Activated CD4-positive, alpha-beta T cell treated with anti-CD3 and anti-CD28 coated beads for 48 hours (primary cell): ENCODE data around the gene GCKR.

Experiments
- DNase-seq: peaks from one replicate; pipeline ENCODE4 v3.0.0-alpha.2; 2020

Gene GCKR, protein sequence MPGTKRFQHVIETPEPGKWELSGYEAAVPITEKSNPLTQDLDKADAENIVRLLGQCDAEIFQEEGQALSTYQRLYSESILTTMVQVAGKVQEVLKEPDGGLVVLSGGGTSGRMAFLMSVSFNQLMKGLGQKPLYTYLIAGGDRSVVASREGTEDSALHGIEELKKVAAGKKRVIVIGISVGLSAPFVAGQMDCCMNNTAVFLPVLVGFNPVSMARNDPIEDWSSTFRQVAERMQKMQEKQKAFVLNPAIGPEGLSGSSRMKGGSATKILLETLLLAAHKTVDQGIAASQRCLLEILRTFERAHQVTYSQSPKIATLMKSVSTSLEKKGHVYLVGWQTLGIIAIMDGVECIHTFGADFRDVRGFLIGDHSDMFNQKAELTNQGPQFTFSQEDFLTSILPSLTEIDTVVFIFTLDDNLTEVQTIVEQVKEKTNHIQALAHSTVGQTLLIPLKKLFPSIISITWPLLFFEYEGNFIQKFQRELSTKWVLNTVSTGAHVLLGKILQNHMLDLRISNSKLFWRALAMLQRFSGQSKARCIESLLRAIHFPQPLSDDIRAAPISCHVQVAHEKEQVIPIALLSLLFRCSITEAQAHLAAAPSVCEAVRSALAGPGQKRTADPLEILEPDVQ

DNA sequence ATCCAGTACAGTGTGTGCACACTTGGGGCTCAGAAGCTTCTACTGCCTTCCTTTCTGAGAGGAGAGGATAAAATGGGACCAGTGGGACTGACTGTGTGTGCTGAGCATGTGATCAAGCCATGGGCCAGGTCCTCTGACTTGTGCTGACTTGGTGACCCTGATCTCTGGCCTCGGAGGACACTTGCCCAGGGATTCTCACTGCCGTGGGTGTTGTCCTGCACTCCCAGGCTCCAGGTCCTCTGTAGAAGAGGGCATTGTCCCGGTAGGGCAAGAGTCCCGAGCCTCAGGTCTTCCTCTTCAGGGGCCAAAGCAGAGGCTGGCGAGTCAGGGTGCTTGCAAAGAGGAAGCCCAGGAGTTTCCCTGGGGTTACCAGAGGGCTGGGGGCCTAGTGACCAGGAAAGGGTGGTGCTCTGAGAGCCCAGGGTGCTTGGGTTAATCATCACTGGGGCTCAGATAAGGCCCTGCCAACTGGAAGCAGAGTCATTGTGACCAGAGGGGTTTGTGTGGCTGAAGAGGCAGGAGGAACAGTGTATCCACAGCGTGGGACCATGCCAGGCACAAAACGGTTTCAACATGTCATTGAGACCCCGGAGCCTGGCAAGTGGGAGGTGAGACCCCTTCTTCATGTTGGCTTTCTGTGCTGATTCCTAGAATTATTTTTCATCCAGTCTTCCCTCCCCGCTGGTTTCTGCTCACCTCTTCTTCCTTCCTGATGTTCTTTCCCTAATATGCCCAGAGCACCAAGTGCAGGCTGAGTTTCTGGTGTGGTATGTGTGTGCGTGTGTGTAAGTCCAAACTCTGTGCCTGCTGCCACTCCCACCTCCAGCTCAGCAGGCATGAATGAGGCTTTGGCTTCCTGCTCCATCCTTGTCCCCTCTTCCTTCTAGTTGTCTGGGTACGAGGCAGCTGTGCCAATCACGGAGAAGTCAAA, at the start of gene GCKR:
Gene GCKR (plus strand): TSS at position 483 of the 931 bp plus-strand sequence. CDS start 66 bp downstream, at position 549.
- no peak for DNase-seq

DNA sequence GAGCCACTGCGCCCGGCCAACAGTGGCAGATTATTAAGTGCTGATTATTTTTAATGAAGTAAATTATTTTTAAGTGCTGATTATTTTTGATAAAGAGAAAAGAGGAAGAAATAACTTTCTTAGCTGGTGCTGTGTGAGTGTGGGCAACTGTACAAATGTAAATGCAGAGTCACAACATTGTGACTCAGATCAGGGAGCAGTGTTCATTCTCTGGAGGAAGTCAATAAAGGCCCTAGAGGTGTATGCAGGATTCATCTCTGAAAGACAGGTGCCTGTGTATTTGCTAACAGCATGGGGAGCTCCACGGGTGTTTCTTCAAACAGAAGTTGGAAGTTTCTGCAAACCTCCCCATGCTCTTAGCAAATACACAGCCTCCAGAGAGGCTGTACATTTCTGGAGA, 48.3 kb upstream of the GCKR start:
- DNase-seq: no peak

DNA sequence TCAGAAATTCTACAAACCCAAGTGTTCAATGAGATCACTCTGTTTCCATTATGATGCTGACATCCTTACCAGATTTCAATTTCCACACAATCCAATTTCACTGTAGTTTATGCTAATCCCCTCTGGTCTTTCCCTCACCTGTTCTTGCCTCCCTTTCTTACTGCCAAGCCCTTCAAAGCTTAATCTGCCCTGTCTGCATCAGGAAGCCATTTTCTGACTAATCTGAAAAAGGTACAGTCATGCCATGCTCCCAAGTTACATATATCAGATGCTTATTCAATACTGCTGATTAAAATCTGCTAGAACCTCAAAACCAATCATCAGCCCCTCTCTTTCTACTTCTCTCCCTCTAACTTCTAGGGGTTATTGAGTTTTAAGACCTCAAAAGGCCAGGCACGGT, 45.5 kb upstream of the GCKR start:
- DNase-seq: no peak

DNA sequence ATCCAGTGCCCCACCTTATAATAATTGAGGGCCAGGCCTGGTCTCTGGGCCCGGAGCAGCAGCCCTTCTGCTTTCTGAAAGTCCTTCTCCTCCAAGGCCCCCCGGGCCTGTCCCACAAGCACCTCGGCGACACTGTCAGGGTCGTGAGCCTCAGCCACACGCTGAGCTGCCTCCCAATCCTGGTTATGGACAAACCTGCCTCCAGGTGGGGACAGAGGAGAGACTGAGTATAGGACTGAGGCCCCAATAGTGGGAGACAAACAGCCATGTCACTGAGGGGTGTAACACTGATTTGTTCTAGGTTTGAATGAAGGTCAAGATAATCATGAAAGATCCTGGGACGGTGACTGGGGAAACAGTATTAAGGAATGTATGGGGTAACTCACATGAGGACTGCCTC, 42.7 kb upstream of the GCKR start:
- no peak for DNase-seq

DNA sequence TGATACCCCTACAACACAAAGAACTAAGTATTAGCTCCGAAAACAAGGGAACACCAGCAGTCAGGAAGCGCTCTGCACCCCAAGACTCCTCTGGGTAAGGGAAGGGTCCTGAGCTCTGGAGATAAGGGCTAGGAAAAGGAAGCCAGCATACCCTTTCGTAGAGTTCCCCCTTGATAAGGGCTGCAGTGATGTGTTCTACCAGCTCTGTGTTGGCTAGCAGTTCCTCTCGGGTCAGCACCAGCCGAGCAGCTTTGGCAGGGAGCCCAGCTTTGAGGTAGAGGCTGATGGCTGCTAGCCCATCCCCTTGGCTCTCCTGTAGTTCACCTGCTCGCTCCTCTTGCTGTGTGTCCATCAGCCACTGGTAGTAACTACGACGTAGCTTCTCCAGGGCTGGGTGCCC, 35.5 kb upstream of the GCKR start:
- DNase-seq: no peak

DNA sequence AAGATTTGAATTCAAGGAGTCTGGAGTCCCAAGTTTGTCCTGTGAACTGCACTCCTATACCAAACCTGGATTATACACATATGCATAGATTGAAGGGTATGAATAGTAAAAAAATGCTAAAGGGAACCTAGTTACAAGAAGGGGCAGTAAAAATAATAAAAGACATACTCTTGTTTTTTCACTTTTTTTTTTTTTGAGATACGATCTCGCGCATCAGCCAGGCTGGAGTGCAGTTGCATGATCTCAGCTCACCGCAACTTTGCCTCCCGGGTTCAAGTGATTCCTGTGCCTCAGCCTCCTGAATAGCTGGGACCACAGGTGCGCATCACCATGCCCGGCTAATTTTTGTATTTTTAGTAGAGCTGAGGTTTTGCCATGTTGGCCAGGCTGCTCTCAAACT, 32.2 kb upstream of the GCKR start:
- no peak for DNase-seq

DNA sequence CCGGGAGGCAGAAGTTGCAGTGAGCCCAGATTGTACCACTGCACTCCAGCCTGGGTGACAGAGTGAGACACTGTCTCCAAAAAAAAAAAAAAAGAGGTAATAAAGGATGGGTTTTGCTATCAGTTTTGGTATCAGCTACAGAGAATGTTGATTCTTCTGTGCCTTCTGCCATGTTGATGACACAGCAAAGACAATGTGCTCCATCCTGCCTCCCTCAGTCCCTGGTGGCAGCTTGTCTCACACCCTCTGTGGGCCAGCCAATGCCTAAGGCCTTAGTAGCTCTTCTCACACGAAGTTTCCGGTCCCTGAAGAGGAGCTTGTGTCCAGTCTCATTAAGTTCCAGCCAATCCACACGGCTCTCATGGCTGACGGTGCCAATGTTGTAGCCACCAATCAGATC, 24.7 kb upstream of the GCKR start:
- no peak for DNase-seq

DNA sequence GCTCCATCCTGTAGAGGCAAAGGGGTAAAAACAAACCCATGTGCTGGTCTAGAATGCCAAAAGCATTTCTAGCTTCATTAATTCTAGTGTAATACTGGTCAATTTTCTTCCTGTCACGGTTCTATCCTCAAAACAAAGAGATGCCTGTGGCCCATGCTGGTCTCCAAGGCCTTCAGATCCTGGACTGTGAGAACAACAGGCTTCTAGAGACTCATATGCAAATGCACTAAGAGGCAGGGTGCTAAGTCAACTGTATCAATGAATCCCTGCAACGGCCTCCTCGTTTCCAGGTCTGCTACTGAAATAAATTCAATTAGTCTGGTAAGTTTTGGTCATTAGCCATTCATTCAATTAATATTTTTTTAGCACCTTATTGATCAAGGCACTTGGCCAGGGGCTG, 11.1 kb upstream of the GCKR start:
- DNase-seq: no peak

DNA sequence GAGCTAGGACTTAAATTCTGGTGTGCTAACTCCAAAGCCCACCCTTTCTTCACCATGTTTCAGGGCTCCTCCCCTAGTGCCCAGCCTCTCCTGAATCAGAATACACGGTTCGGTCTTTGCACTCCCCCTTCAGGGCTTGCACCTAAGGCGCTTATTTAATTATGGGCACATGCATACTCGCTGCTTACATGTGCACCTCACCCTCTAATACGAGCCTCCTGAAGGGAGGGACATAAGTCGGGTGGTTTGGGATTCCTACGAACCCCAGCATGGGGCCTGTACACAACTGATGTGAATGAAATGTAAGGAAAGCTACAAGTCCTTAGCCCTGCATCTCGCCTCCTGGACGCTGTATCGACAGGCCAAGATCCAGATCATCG, 7.5 kb upstream of the GCKR start:
- no peak for DNase-seq

DNA sequence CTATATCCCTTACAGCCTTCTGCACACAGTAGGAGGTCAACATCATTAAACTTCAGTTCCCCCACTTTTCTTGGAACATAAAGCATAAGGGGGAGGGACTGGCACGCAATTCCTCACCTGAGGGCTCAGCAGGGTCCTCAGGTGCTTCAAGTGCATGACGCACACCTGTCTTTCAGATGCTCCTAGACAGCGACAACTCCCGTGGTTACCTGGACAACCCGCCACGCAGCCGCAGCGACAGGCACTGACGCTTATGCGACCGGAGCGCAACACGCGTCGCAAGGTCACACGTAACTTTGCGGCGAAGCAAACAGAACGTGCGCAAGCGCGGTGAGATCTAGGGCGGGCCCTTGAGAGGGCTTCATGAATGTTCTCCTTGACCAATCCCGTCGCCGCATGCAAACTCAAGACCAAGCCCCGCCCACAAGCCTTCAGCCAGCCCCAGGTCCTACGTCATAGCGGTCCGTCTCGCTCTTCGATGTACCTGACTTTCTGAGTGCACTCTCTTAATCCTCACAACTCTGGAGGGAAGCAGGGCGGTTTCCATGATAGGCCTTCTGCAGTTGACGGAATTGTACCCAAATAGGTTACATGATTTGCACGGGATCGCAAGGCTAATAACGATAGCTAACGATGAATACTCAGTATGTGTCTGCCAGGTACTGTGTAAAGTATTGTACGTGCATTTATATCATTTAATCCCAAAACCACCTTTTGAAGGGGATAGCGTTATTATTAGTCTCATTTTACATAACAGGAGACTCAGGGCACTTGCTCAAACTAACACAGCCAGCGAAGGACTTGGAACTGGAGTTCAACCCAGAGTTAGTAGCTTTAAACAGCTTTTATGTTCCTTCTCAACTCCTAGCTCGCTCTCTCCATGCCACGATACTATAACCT, 6.9 kb upstream of the GCKR start, which contains the start of gene IFT172:
Gene IFT172 (minus strand): TSS at position 246 of the 900 bp plus-strand sequence. CDS start 90 bp downstream, at position 156.
- peak; percentile 100 for DNase-seq

DNA sequence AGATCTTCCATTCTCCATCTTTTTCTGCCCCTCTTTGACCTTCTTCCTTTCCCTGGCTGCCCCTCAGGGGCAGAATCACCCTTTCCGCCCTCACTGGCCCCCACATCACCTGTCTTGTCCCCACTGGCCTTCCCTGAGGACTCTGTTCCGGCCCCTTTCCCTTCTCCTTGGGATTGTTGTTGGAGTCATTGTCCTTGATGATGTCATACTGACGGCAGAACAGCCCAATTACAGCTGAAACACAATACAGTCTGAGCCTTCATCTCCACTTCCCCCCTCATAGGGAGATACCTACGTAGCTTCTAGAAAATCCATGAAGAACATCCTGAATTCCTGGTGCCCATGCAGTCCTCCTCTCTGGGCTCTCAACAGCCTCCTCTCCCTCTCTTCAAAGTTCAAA, 4.1 kb upstream of the GCKR start:
- no peak for DNase-seq

DNA sequence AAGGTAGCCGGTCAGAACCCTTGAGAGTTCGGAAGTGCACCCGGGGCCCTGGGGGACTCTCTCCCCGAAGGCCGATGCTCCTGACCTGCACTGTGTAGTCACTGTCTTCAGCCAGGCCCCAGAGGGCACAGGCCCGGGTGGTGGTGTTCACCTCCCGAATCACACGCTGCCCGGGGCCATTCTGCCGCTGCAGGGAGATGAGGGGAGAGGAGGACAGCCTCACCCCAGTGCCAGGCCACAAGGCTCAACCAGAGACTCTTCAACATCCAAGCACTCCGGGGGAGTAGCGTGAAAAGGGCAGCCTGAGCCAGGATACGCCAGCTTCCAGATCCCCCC, 2.7 kb upstream of the GCKR start:
- DNase-seq: no peak

DNA sequence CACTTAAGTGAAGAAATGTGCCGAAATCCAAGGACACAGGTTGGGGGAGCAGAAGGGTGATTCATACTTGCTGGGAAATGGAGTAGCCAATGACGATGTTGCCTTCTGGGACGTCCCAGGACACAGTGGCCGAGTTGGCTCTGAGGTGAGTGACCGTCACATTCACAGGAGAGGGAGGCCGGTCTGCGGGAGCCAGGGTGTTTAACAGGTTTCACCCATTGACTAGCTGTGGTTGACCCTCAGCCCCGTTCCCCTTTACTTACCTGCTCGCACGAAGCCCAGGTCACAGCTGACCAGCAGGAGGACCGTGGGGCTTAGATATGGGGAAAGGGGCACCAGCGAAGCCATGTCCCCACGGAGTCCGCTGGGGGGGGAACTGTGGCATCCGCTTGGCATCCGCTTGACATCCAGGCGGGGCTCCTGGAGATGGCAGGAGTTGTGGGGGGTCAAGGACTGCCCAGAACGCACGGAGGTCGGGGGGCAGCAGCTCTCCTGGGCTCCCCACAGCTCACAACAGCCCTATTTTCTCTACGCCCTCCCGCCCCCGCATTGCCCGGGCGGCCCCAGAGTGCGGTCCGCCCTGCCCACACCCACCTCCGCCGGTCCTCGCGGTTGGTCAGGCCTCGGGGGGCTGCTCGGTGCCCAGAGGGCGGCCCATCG, 2.2 kb upstream of the GCKR start:
- no peak for DNase-seq

DNA sequence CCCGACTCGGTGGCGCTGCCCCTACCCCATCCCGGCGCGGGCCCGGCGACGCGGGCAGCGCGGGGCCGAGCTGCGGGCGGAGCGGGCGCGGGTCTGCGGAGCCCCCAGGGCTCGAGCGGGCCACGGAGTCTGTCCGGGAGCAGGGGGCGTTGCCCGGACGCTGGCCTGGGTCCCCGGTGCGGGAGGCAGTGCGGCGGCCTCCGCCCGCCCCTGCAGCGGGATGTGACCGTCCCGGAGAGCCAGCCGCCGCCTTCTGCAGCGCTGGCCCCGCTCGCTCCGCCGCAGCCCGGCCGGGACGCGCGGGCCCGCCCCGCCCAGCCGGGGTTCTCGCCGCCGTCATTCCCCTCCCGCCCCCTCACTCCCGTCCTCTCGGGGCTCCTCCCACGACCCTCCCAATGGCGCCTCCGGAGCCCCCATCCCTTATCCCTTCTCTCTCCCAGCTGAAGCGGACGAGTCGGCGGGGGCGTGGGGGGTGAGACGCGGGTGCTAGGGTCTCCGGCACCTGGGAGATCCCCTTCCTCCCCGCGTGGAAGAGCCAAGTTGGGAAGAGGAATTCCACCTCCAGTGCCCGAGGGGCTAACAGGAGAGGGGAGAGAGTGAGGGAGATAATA, 1.6 kb upstream of the GCKR start, which contains the start of gene FNDC4:
Gene FNDC4 (minus strand): TSS at position 257 of the 611 bp plus-strand sequence. CDS start 521 bp downstream, outside the sequence.
- peak; percentile 13 for DNase-seq

DNA sequence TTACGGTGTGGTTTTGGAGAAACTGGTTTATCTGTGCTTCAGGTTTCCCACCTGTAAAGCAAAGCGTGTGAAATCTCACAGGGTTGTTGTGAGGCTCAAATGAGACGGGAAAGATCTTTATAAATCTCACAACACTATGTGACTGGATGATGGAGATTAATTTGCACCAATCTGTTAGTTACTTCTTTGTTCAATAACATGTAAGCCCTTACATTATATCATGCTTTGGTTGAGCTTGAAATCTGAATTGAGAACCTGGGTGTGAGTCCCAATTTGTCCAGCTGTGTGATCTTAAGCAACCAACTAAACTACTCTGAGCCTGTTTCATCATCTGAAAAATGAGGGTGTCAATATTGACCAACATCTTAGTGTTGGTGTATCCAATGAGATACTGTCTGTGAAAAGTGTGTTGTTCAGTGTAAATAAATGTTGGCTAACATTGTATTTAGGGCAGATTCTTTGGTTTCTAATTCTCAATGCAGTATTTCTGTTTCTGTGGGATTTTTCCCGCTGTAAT, 741 bp upstream of the GCKR start:
- DNase-seq: no peak

DNA sequence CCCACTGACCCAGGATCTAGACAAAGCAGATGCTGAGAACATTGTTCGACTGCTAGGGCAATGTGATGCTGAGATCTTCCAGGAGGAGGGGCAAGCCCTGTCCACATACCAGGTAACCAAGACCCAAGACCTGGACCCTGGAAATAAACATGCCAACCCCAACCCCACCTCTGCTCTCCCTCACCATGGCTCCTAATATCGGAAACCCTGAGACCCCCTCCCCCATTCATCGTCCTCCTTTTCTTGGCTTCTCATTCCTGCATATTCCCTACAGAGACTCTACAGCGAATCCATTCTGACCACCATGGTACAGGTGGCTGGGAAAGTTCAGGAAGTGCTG, 619 bp downstream of the GCKR start:
- DNase-seq: no peak

DNA sequence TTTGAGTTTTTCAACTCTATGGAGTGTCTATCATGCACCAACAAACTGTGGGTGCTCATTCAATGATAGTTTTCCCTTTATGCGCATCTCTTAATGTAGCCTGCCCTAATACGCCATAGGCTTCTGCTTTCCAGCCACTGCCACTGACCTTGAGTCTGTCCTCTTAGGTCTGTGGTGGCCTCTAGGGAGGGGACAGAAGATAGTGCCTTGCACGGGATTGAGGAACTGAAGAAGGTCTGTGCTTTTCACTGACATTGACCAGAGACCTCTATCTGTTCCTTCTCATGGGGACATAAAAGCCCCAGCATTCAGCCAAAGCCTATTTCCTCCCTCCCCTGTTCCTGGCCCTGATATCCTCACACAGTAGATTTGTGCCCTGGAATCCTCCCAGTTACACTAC, 2.3 kb downstream of the GCKR start:
- DNase-seq: no peak

DNA sequence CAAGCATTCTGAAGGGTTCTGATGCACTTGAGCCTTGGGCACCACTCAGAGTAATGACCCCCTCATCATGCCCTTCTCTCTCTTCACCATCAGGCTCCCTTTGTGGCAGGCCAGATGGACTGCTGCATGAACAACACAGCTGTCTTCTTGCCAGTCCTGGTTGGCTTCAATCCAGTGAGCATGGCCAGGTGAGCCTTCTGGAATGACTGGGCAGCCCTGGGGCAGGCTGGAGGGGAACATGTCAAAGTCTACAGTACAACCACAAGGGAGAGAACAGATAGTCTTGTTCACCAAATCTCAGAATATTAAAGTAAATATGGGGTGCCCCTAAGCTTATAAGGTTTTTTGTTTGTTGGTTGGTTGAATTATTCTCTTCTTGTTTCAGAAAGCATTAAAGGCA, 4.4 kb downstream of the GCKR start:
- no peak for DNase-seq

DNA sequence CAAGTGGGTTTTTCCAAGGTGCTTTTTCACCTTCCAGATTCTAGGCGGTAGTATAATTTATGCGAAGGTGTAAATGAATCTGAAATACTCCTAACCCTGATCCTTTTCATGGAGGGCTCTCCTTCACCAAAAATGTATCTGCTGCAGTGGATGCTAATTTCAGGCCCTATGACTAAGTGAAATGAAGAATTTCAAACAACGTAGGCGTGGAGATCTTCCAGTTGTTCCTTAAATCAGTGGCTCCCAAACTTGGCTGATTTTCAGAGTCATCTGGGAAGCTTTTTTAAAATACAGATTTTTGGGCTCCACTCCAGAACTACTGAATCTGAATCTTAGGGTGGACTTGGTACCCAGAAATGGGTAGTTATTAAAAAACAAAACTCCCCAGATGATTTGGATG, 5.5 kb downstream of the GCKR start:
- DNase-seq: no peak

DNA sequence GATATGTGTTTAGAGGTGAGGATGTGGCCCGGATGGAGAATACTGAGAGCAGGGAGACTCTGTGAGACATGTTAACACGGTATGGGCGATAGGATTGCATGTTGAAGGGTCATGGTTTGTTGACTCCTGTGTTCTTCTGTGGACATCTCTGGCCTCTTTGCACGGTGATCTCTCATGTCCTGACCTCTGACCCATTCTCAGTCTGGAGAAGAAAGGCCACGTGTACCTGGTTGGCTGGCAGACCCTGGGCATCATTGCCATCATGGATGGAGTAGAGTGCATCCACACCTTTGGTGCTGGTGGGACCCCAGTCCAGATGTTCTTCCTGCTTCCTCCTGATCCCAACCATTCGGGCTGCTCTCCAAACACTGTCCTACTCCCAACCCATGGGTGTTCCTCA, 9.9 kb downstream of the GCKR start:
- DNase-seq: no peak

DNA sequence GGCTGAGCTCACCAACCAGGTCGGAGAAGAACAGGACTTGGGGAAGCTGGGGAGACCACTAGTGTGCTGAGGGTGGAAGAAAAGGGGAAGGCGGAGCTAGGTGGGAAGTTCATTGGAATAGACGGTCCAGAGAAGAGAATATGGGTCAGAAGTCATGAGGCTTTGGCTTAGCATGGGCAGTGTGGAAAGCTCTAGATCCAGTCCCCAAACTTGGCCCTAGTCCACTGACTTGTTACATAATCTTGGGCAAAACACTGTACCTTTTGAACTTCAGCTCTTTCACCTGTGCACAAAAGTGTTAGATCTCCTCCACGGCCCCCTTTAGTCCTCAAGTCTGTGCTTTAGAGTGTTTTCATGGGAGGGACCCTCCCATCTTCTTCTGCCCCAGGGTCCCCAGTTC, 10.7 kb downstream of the GCKR start:
- no peak for DNase-seq
